Mesenchymal stem cell (in vitro differentiated cells and primary cell): ENCODE data around the gene RBL2.

Experiments
- DNase-seq: peaks from one replicate; pipeline ENCODE4 v3.0.0-alpha.2; 2013
- H2AFZ ChIP-seq: one replicate; pipeline ENCODE4 v1.6.1; 2013; ENCODE audit warnings: low read depth, mild to moderate bottlenecking, control low read depth, inconsistent platforms, low read length, moderate library complexity
- H2AK5ac ChIP-seq: 2 replicates; pipeline ENCODE4 v1.6.1; 2013; ENCODE audit warnings: low read length, moderate library complexity, mild to moderate bottlenecking, inconsistent platforms; ENCODE audit not compliant: severe bottlenecking
- H2BK120ac ChIP-seq: one replicate; pipeline ENCODE4 v1.6.1; 2013; ENCODE audit warnings: low read depth, mild to moderate bottlenecking, inconsistent platforms, low read length, moderate library complexity
- H2BK12ac ChIP-seq, 2 experiments: one replicate each; pipeline ENCODE4 v1.6.1; 2013; ENCODE audit warnings: inconsistent platforms in 2 of 2, low read length in 2 of 2, mild to moderate bottlenecking in 2 of 2, moderate library complexity in 2 of 2, control low read depth in 1 of 2
- H2BK15ac ChIP-seq: one replicate; pipeline ENCODE4 v1.6.1; 2013; ENCODE audit warnings: mild to moderate bottlenecking, low read depth, inconsistent platforms; ENCODE audit not compliant: poor library complexity, severe bottlenecking
- H2BK5ac ChIP-seq: 2 replicates; pipeline ENCODE4 v1.6.1; 2013; ENCODE audit warnings: low read depth, mild to moderate bottlenecking, low read length, control low read depth, inconsistent platforms; ENCODE audit not compliant: poor library complexity, severe bottlenecking
- H3K14ac ChIP-seq, 2 experiments: one replicate each; pipeline ENCODE4 v1.6.1; 2013; ENCODE audit warnings: inconsistent platforms in 2 of 2, low read length in 2 of 2, control low read depth in 1 of 2, mild to moderate bottlenecking in 1 of 2, moderate library complexity in 1 of 2
- H3K18ac ChIP-seq, 2 experiments: one replicate each; pipeline ENCODE4 v1.6.1; 2013; ENCODE audit warnings: inconsistent platforms in 2 of 2, low read length in 2 of 2, control low read depth in 1 of 2, low read depth in 1 of 2, mild to moderate bottlenecking in 1 of 2
- H3K23ac ChIP-seq, 2 experiments: one replicate each; pipeline ENCODE4 v1.6.1; 2013; ENCODE audit warnings: inconsistent platforms in 2 of 2, low read length in 2 of 2, mild to moderate bottlenecking in 2 of 2, moderate library complexity in 2 of 2, control low read depth in 1 of 2
- H3K27ac ChIP-seq: 2 replicates; pipeline ENCODE4 v1.5.1; 2013; ENCODE audit warnings: mild to moderate bottlenecking, moderate library complexity, low read length, control low read depth, inconsistent platforms; ENCODE audit not compliant: poor library complexity, severe bottlenecking
- H3K27me3 ChIP-seq, 2 experiments: 2 replicates each; pipeline versions ENCODE4 v1.6.1 to v1.7.0; 2013; ENCODE audit warnings: low read length in 2 of 2, mild to moderate bottlenecking in 2 of 2, moderate library complexity in 2 of 2, control low read depth in 1 of 2, inconsistent platforms in 1 of 2; ENCODE audit not compliant: control insufficient read depth in 1 of 2, insufficient read depth in 1 of 2
- H3K36me3 ChIP-seq, 2 experiments: 2 replicates each; pipeline versions ENCODE4 v1.6.1 to v1.7.0; 2013; ENCODE audit warnings: low read length in 2 of 2, control low read depth in 1 of 2, inconsistent platforms in 1 of 2, low read depth in 1 of 2, mild to moderate bottlenecking in 1 of 2; ENCODE audit not compliant: insufficient read depth in 2 of 2, control insufficient read depth in 1 of 2
- H3K4ac ChIP-seq, 2 experiments: one replicate each; pipeline ENCODE4 v1.6.1; 2013; ENCODE audit warnings: inconsistent platforms in 2 of 2, low read length in 2 of 2, mild to moderate bottlenecking in 2 of 2, moderate library complexity in 2 of 2, control low read depth in 1 of 2, low read depth in 1 of 2
- H3K4me1 ChIP-seq: 2 replicates; pipeline ENCODE4 v1.6.1; 2013; ENCODE audit warnings: low read depth, low read length, control low read depth; ENCODE audit not compliant: control insufficient read depth, insufficient read depth
- H3K4me2 ChIP-seq: 2 replicates; pipeline ENCODE4 v1.6.1; 2013; ENCODE audit warnings: low read length, mild to moderate bottlenecking, inconsistent platforms; ENCODE audit not compliant: poor library complexity, severe bottlenecking
- H3K4me3 ChIP-seq, 2 experiments: 2 replicates each; pipeline versions ENCODE4 v1.5.1 to v1.7.0; 2013; ENCODE audit warnings: low read length in 2 of 2, mild to moderate bottlenecking in 2 of 2, control low read depth in 1 of 2, low read depth in 1 of 2; ENCODE audit not compliant: insufficient read depth in 1 of 2
- H3K79me1 ChIP-seq: replicated peaks from 2 replicates; pipeline ENCODE4 v1.6.1; 2013; ENCODE audit warnings: mild to moderate bottlenecking, control low read depth, low read length, inconsistent platforms; ENCODE audit not compliant: poor library complexity, severe bottlenecking
- H3K9ac ChIP-seq: 2 replicates; pipeline ENCODE4 v1.7.0; 2013; ENCODE audit warnings: mild to moderate bottlenecking, low read length, moderate library complexity
- H3K9me3 ChIP-seq: 2 replicates; pipeline ENCODE4 v1.7.0; 2013; ENCODE audit warnings: mild to moderate bottlenecking, low read length; ENCODE audit not compliant: control insufficient read depth
- H4K8ac ChIP-seq: one replicate; pipeline ENCODE4 v1.6.1; 2013; ENCODE audit warnings: inconsistent platforms, mild to moderate bottlenecking, low read length, moderate library complexity
- H4K91ac ChIP-seq: one replicate; pipeline ENCODE4 v1.6.1; 2013; ENCODE audit warnings: mild to moderate bottlenecking, low read length, inconsistent platforms
- WGBS: methylation state at CpG from one replicate; pipeline ENCODE4 v1.1.7; 2013; ENCODE audit warnings: mixed read lengths; 5-methylcytosine and 5-hydroxymethylcytosine counted together

The RBL2 gene

DNA sequence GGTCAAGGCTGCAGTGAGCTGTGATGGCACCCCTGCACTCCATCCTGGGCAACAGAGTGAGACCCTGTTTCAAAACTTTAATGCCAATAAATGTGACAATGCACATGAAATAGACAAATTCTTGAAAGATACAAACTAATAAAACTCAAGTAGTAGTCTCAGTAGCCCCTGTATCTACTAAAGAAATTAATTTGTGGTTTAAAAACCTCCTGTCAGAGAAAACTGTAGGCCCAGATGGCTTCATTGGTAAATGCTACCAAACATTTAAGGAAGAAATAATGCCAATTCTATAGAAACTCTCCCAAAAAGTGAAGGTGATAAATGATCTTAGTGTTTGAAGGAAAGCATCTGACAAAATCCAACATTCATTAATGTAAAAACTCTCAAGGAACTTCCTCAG lies 52.0 kb downstream of the RBL2 start:
- H2AK5ac ChIP-seq, result no peak overlapping the region
- no peak overlapping the region for H3K4me3 ChIP-seq

DNA sequence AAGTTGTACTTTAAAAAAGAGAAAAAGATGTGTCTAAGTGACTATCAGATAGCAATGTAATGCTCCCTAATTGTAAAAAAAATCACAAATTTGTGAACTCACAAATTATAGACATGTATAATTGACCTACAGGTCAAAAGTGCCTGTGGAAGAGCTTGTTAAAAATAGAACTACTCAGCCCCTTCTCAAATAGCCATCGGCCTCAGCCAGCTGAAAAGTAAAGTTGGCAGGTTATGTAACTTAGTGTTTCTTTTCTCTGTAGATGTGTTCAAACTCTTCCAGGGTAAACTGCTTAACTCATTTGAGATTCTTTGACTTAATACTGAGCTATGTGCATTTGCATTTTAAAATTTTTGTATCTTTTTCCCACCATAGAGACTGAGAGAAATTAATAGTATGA lies 55.5 kb downstream of the RBL2 start:
- H3K79me1 ChIP-seq, result peaks cover 5% of the 10 kb centered on the region
- H3K36me3 ChIP-seq, result peaks cover 22 to 93% of the 10 kb centered on the region in 2 experiments
- H4K91ac ChIP-seq, result no peak overlapping the region
- no peaks in the 10 kb centered on the region for H3K4me1 ChIP-seq
- no peak overlapping the region for H3K14ac ChIP-seq
- peaks cover 4% of the 10 kb centered on the region for H3K9me3 ChIP-seq
- H4K8ac ChIP-seq, result no peak overlapping the region
- no peak for DNase-seq
- no peak overlapping the region for H3K18ac ChIP-seq
- H2BK15ac ChIP-seq, result no peak overlapping the region
- H2AK5ac ChIP-seq, result no peak overlapping the region
- H2AFZ ChIP-seq, result no peak overlapping the region
- no peaks in the 10 kb centered on the region for H3K27me3 ChIP-seq
- H2BK120ac ChIP-seq, result no peak overlapping the region
- H2BK12ac ChIP-seq, result no peak overlapping the region
- WGBS, result no CpG with 5 or more reads among the region's 1 CpG
- H3K27ac ChIP-seq, result no peak overlapping the region
- no peak overlapping the region for H3K23ac ChIP-seq
- H3K4me3 ChIP-seq, result no peak overlapping the region
- no peak overlapping the region for H3K4me2 ChIP-seq
- no peak overlapping the region for H3K9ac ChIP-seq
- no peak overlapping the region for H2BK5ac ChIP-seq
- no peak overlapping the region for H3K4ac ChIP-seq

More for the DNA sequence above, 52.0 kb downstream of the RBL2 start:
- Histone ChIP-seq H3K4me1 (no peaks in the 10 kb centered on the region), H2BK5ac (no peak overlapping the region), H3K14ac (no peak overlapping the region), H3K23ac (no peak overlapping the region), H3K36me3 (peaks cover 17 to 95% of the 10 kb centered on the region in 2 experiments), H3K79me1 (peaks cover 5% of the 10 kb centered on the region), H3K9ac (no peak overlapping the region), H3K18ac (no peak overlapping the region), H3K27me3 (no peaks in the 10 kb centered on the region), H2BK15ac (no peak overlapping the region), H3K27ac (no peak overlapping the region), H3K4ac (no peak overlapping the region), H4K91ac (no peak overlapping the region), H3K9me3 (peaks cover 4% of the 10 kb centered on the region), H4K8ac (no peak overlapping the region), H2AFZ (no peak overlapping the region), H3K4me2 (no peak overlapping the region), H2BK120ac (no peak overlapping the region), H2BK12ac (no peak overlapping the region)
- no peak for DNase-seq

DNA sequence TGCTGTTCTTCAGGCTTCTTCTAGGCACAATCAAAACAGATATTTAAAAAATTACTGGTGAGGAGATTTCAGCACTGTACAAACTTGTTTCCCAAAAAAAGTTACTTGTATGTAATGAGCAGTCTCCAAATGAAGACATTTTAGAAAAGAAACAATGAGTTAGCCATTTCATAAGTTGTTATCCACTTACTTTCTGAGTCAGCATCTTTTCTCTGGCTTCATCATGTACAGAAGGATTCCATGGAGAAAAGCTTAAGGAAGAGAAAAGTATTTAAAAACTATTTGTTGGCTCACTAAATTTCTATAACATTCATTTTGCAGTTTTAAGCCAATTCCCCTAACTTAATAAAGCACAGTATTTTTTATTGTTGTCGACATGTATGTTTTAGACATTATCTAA lies 58.2 kb downstream of the RBL2 start:
- H2BK120ac ChIP-seq, result no peak overlapping the region
- no peak overlapping the region for H2BK5ac ChIP-seq
- H3K4me1 ChIP-seq, result peaks cover 1% of the 10 kb centered on the region
- no peak overlapping the region for H3K27ac ChIP-seq
- no peak overlapping the region for H3K18ac ChIP-seq
- H3K4me2 ChIP-seq, result no peak overlapping the region
- no peaks in the 10 kb centered on the region for H3K9me3 ChIP-seq
- H4K91ac ChIP-seq, result no peak overlapping the region
- no peak overlapping the region for H3K4me3 ChIP-seq
- H3K27me3 ChIP-seq, result no peaks in the 10 kb centered on the region
- no peak overlapping the region for H2BK12ac ChIP-seq
- no peak overlapping the region for H3K4ac ChIP-seq
- no peak overlapping the region for H3K9ac ChIP-seq
- H3K23ac ChIP-seq, result no peak overlapping the region
- 80% methylated on average over 1 of the region's 1 CpG for WGBS
- no peak overlapping the region for H3K14ac ChIP-seq
- DNase-seq, result no peak
- H3K36me3 ChIP-seq, result peaks cover 35 to 89% of the 10 kb centered on the region in 2 experiments
- no peak overlapping the region for H2AK5ac ChIP-seq
- peaks cover 18% of the 10 kb centered on the region for H3K79me1 ChIP-seq
- H4K8ac ChIP-seq, result no peak overlapping the region
- no peak overlapping the region for H2BK15ac ChIP-seq
- no peak overlapping the region for H2AFZ ChIP-seq

DNA sequence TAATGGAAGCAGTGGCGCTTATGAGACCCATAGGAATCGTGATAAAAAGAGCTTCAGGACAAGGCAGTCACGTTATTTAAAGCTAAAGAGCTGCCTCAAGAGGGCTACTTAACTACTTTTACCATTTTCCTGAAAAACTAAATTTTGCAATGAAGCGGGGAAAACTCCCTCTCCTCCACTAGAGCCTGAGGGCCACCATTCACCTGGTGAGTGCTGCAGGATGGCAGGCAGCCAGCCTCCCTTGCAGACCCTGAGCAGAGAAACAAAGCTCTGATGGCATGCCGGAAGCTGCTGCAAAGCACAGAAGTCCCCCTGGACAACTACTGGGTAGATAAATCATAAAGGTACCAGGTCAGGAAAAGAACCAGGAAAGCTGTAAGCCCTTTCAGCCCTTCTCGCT lies 60.4 kb downstream of the RBL2 start:
- 93% methylated on average over 4 of the region's 6 CpGs for WGBS
- Histone ChIP-seq H3K4me3 (no peak overlapping the region), H2BK12ac (no peak overlapping the region), H3K4ac (no peak overlapping the region), H3K27me3 (no peaks in the 10 kb centered on the region), H2BK5ac (no peak overlapping the region), H2BK120ac (no peak overlapping the region), H3K4me2 (no peak overlapping the region), H3K79me1 (peaks cover 19% of the 10 kb centered on the region), H3K4me1 (peaks cover 1% of the 10 kb centered on the region), H3K9ac (no peak overlapping the region), H3K36me3 (peaks cover 38 to 87% of the 10 kb centered on the region in 2 experiments), H2AFZ (no peak overlapping the region), H3K18ac (no peak overlapping the region), H3K27ac (no peak overlapping the region), H2AK5ac (no peak overlapping the region), H2BK15ac (no peak overlapping the region), H3K14ac (no peak overlapping the region), H4K91ac (no peak overlapping the region), H4K8ac (no peak overlapping the region), H3K23ac (no peak overlapping the region), H3K9me3 (no peaks in the 10 kb centered on the region)
- DNase-seq, result no peak
